Naive thymus-derived CD4-positive, alpha-beta T cell (primary cell): ENCODE measurements around the gene AKAP13. TPM values are rescaled to one million over a fixed set of nuclear protein-coding genes. Genes with fewer than 3 reads are reported as not detected.

Source experiments
- ATAC-seq: fragments of 150-1000 bp; cut with Tn5 transposase; 2 replicates; pipeline ENCODE4 v1.10.0; 2021; ENCODE audit warnings: mild to moderate bottlenecking, moderate library complexity
- CTCF ChIA-PET: fragments of 350-600 bp; sonication (Branson Sonifier 250); formaldehyde crosslinking; loops from one replicate; lab custom pipeline; 2021; ENCODE audit warnings: antibody characterized with exemption; lab: Charles Lee
- POLR2A ChIA-PET: fragments of 350-600 bp; sonication (Branson Sonifier 250); formaldehyde crosslinking; loops from one replicate; lab custom pipeline; 2021; ENCODE audit warnings: antibody characterized with exemption, inconsistent platforms; lab: Charles Lee
- DNase-seq, 9 donors: peaks; one replicate each; pipeline versions ENCODE4 v3.0.0 to v3.0.0-alpha.2; 2020 to 2022; ENCODE audit warnings: mixed read lengths in 1 of 9
- H3K27ac ChIP-seq: one replicate; pipeline ENCODE4 v1.7.0; 2013; ENCODE audit warnings: mild to moderate bottlenecking, low read depth, low read length, moderate library complexity
- H3K27me3 ChIP-seq, 2 donors: one replicate each; pipeline ENCODE4 v1.7.0; 2013; ENCODE audit warnings: low read length in 2 of 2, mild to moderate bottlenecking in 2 of 2, moderate library complexity in 2 of 2; ENCODE audit not compliant: control insufficient read depth in 2 of 2, insufficient read depth in 2 of 2
- H3K36me3 ChIP-seq, 3 experiments: 1 replicate in 2 of 3; 2 replicates in 1 of 3; pipeline ENCODE4 v1.7.0; 2013; ENCODE audit warnings: low read length in 3 of 3, mild to moderate bottlenecking in 3 of 3, moderate library complexity in 1 of 3; ENCODE audit not compliant: insufficient read depth in 3 of 3, control insufficient read depth in 2 of 3
- H3K4me1 ChIP-seq, 2 donors: one replicate each; pipeline ENCODE4 v1.7.0; 2013; ENCODE audit warnings: low read length in 2 of 2, mild to moderate bottlenecking in 2 of 2, moderate library complexity in 1 of 2; ENCODE audit not compliant: control insufficient read depth in 2 of 2, insufficient read depth in 2 of 2
- H3K4me3 ChIP-seq: 2 replicates; pipeline ENCODE4 v1.7.0; 2013; ENCODE audit warnings: mild to moderate bottlenecking, low read length
- H3K9me3 ChIP-seq, 3 experiments: 1 replicate in 2 of 3; 2 replicates in 1 of 3; pipeline ENCODE4 v1.7.0; 2013; ENCODE audit warnings: low read length in 3 of 3; ENCODE audit not compliant: control insufficient read depth in 2 of 3
- H3K27ac Mint-ChIP-seq, 9 donors: one replicate each; pipeline ENCODE4 v1.8.0; 2020 to 2022; ENCODE audit warnings: mixed read lengths in 9 of 9, mild to moderate bottlenecking in 8 of 9, moderate library complexity in 5 of 9, inconsistent platforms in 2 of 9
- H3K27me3 Mint-ChIP-seq, 5 donors: one replicate each; pipeline ENCODE4 v1.8.0; 2021 to 2022; ENCODE audit warnings: mixed read lengths in 5 of 5, mild to moderate bottlenecking in 1 of 5
- H3K36me3 Mint-ChIP-seq, 5 donors: one replicate each; pipeline ENCODE4 v1.8.0; 2020 to 2022; ENCODE audit warnings: mixed read lengths in 5 of 5, mild to moderate bottlenecking in 3 of 5, inconsistent platforms in 1 of 5
- H3K4me1 Mint-ChIP-seq, 7 donors: one replicate each; pipeline ENCODE4 v1.8.0; 2020 to 2022; ENCODE audit warnings: mixed read lengths in 7 of 7, mild to moderate bottlenecking in 3 of 7, inconsistent platforms in 1 of 7
- H3K4me3 Mint-ChIP-seq, 10 donors: one replicate each; pipeline ENCODE4 v1.8.0; 2020 to 2022; ENCODE audit warnings: mild to moderate bottlenecking in 10 of 10, mixed read lengths in 10 of 10, moderate library complexity in 6 of 10, inconsistent platforms in 2 of 10
- H3K9me3 Mint-ChIP-seq, 11 donors: one replicate each; pipeline ENCODE4 v1.8.0; 2020 to 2022; ENCODE audit warnings: mixed read lengths in 11 of 11, mild to moderate bottlenecking in 4 of 11, inconsistent platforms in 1 of 11, moderate library complexity in 1 of 11
- intact Hi-C, 2 donors: fragments of 100-400 bp; cut with micrococcal nuclease; formaldehyde crosslinking; loops; one replicate each; pipeline ENCODE4 v1.15.1; 2023
- polyA plus RNA-seq, 2 donors: library from polyadenylated mRNA; unstranded; fragments of 300-500 nt; fragmentation: Illumina TruSeq; gene quantifications; one replicate each; pipeline ENCODE4 v1.2.3, GENCODE V29; 2021
- total RNA-seq, 6 experiments: library from RNA in 5 of 6; stranded (reverse) in 5 of 6; gene quantifications; 1 replicate in 5 of 6; 2 replicates in 1 of 6; pipeline ENCODE4 v1.2.3 and lab custom pipeline; 2021 to 2026

Gene AKAP13
- total and polyA plus RNA-seq, 7 experiments from 2014 or later = 108 to 400 (median 231) TPM

- H3K4me3 Mint-ChIP-seq = peak overlapping the region in 7 of 10 donors; percentile 3 to 64 (median 47)
- ChIA-PET CTCF (no interaction called here), POLR2A (interaction anchor here (0.9 kb wide), 1 partner anchor 12 kb away, joined by 3 read pairs; no protein-coding TSS in a partner anchor)
- Histone ChIP-seq H3K4me3 (no peak overlapping the region), H3K27ac (no peak overlapping the region), H3K36me3 (no peaks in the 10 kb centered on the region), H3K27me3 (no peaks in the 10 kb centered on the region), H3K4me1 (peaks cover 5 to 33% of the 10 kb centered on the region in 2 donors), H3K9me3 (no peaks in the 10 kb centered on the region)
- peaks cover 29 to 63% (median 58%) of the 10 kb centered on the region in 7 donors for H3K4me1 Mint-ChIP-seq
- peaks cover 5 to 19% (median 16%) of the 10 kb centered on the region in 5 donors for H3K36me3 Mint-ChIP-seq
- ATAC-seq (peak; percentile 76), DNase-seq (peak in 7 of 9 donors; percentile 2 to 42 (median 19))
- H3K27ac Mint-ChIP-seq = peak overlapping the region; percentile 10 to 88 (median 70)
- intact Hi-C loops = loop anchor here in 1 of 2 donors (5.0 kb wide), 1 partner anchor 36 kb away; no protein-coding TSS in a partner anchor
- H3K9me3 Mint-ChIP-seq = peaks cover 0 to 20% (median 10%) of the 10 kb centered on the region in 11 donors
- no peaks in the 10 kb centered on the region for H3K27me3 Mint-ChIP-seq
These were observed 63.2 kb downstream of the AKAP13 start for GRCh38 chr15:85443593-85444087.

GRCh38 chr15:85444122-85444745, 63.8 kb downstream of the AKAP13 start:
- H3K9me3 ChIP-seq = no peaks in the 10 kb centered on the region
- peak overlapping the region in 3 of 10 donors; percentile 13 to 50 (median 47) for H3K4me3 Mint-ChIP-seq
- ATAC-seq (no peak), DNase-seq (no peak)
- H3K36me3 ChIP-seq = no peaks in the 10 kb centered on the region
- H3K27ac ChIP-seq = no peak overlapping the region
- ChIA-PET POLR2A (no interaction called here), CTCF (no interaction called here)
- intact Hi-C loops = loop anchor here in 1 of 2 donors (5.0 kb wide), 1 partner anchor 37 kb away; no protein-coding TSS in a partner anchor
- peaks cover 32 to 67% (median 60%) of the 10 kb centered on the region in 7 donors for H3K4me1 Mint-ChIP-seq
- H3K9me3 Mint-ChIP-seq = peaks cover 0 to 26% (median 13%) of the 10 kb centered on the region in 11 donors
- H3K27ac Mint-ChIP-seq = peak overlapping the region in 6 of 9 donors; percentile 49 to 85 (median 69)
- H3K27me3 ChIP-seq = no peaks in the 10 kb centered on the region
- peaks cover 5 to 22% (median 18%) of the 10 kb centered on the region in 5 donors for H3K36me3 Mint-ChIP-seq
- H3K4me1 ChIP-seq = peaks cover 5 to 33% of the 10 kb centered on the region in 2 donors
- H3K27me3 Mint-ChIP-seq = no peaks in the 10 kb centered on the region
- no peak overlapping the region for H3K4me3 ChIP-seq

GRCh38 chr15:85445361-85445760, 65.0 kb downstream of the AKAP13 start:
- DNase-seq (no peak), ATAC-seq (no peak)
- Mint-ChIP-seq H3K27me3 (no peaks in the 10 kb centered on the region), H3K9me3 (peaks cover 4 to 37% (median 23%) of the 10 kb centered on the region in 11 donors), H3K4me1 (peaks cover 31 to 72% (median 59%) of the 10 kb centered on the region in 7 donors), H3K36me3 (peaks cover 13 to 33% (median 28%) of the 10 kb centered on the region in 5 donors), H3K27ac (peak overlapping the region in 2 of 9 donors; percentile 7 to 84), H3K4me3 (no peak overlapping the region)
- ChIA-PET CTCF (no interaction called here), POLR2A (no interaction called here)
- Histone ChIP-seq H3K4me3 (no peak overlapping the region), H3K27me3 (no peaks in the 10 kb centered on the region), H3K4me1 (peaks cover 2 to 32% of the 10 kb centered on the region in 2 donors), H3K36me3 (no peaks in the 10 kb centered on the region), H3K9me3 (peaks cover 0 to 7% (median 0%) of the 10 kb centered on the region in 3 experiments), H3K27ac (no peak overlapping the region)
- intact Hi-C loops = no loop called here

- Mint-ChIP-seq H3K27ac (peak overlapping the region in 1 of 9 donors; percentile 10), H3K4me1 (peaks cover 19 to 83% (median 65%) of the 10 kb centered on the region in 7 donors), H3K4me3 (peak overlapping the region in 2 of 10 donors; percentile 15 to 33), H3K36me3 (peaks cover 18 to 43% (median 34%) of the 10 kb centered on the region in 5 donors), H3K9me3 (peaks cover 4 to 51% (median 32%) of the 10 kb centered on the region in 11 donors), H3K27me3 (no peaks in the 10 kb centered on the region)
- ChIA-PET POLR2A (no interaction called here), CTCF (no interaction called here)
- intact Hi-C loops = no loop called here
- H3K4me3 ChIP-seq = no peak overlapping the region
- peaks cover 0 to 18% (median 0%) of the 10 kb centered on the region in 3 experiments for H3K9me3 ChIP-seq
- H3K4me1 ChIP-seq = peaks cover 0 to 3% of the 10 kb centered on the region in 2 donors
- H3K36me3 ChIP-seq = no peaks in the 10 kb centered on the region
- H3K27ac ChIP-seq = no peak overlapping the region
- DNase-seq (no peak), ATAC-seq (no peak)
- no peaks in the 10 kb centered on the region for H3K27me3 ChIP-seq
These were observed 70.8 kb downstream of the AKAP13 start for GRCh38 chr15:85451099-85451700.

GRCh38 chr15:85452436-85452835, 72.0 kb downstream of the AKAP13 start:
- CTCF ChIA-PET = interaction anchor here (0.9 kb wide), 1 partner anchor 164 kb away, joined by 3 read pairs; no protein-coding TSS in a partner anchor

GRCh38 chr15:85453144-85453872, 72.9 kb downstream of the AKAP13 start:
- H3K4me1 Mint-ChIP-seq = peaks cover 24 to 78% (median 67%) of the 10 kb centered on the region in 7 donors
- no peaks in the 10 kb centered on the region for H3K27me3 Mint-ChIP-seq
- intact Hi-C loops = no loop called here
- Histone ChIP-seq H3K9me3 (peaks cover 0 to 18% (median 0%) of the 10 kb centered on the region in 3 experiments), H3K36me3 (no peaks in the 10 kb centered on the region), H3K4me1 (peaks cover 0 to 3% of the 10 kb centered on the region in 2 donors), H3K27me3 (no peaks in the 10 kb centered on the region), H3K4me3 (no peak overlapping the region), H3K27ac (no peak overlapping the region)
- H3K9me3 Mint-ChIP-seq = peaks cover 0 to 38% (median 27%) of the 10 kb centered on the region in 11 donors
- ChIA-PET CTCF (no interaction called here), POLR2A (no interaction called here)
- peak overlapping the region in 2 of 9 donors; percentile 58 to 63 for H3K27ac Mint-ChIP-seq
- peaks cover 16 to 35% (median 22%) of the 10 kb centered on the region in 5 donors for H3K36me3 Mint-ChIP-seq
- no peak for DNase-seq
- peak overlapping the region in 5 of 10 donors; percentile 6 to 24 (median 20) for H3K4me3 Mint-ChIP-seq
- no peak for ATAC-seq

More at GRCh38 chr15:85452436-85452835, 72.0 kb downstream of the AKAP13 start:
- POLR2A ChIA-PET = no interaction called here
- Mint-ChIP-seq H3K36me3 (peaks cover 16 to 42% (median 31%) of the 10 kb centered on the region in 5 donors), H3K4me3 (peak overlapping the region in 2 of 10 donors; percentile 24 to 39), H3K9me3 (peaks cover 3 to 47% (median 30%) of the 10 kb centered on the region in 11 donors), H3K27ac (peak overlapping the region in 3 of 9 donors; percentile 4 to 62 (median 39)), H3K4me1 (peaks cover 21 to 84% (median 68%) of the 10 kb centered on the region in 7 donors), H3K27me3 (no peaks in the 10 kb centered on the region)
- intact Hi-C loops = no loop called here
- ATAC-seq (no peak), DNase-seq (no peak)
- H3K9me3 ChIP-seq = peaks cover 0 to 18% (median 0%) of the 10 kb centered on the region in 3 experiments
- H3K27ac ChIP-seq = no peak overlapping the region
- H3K36me3 ChIP-seq = no peaks in the 10 kb centered on the region
- no peak overlapping the region for H3K4me3 ChIP-seq
- peaks cover 0 to 3% of the 10 kb centered on the region in 2 donors for H3K4me1 ChIP-seq
- no peaks in the 10 kb centered on the region for H3K27me3 ChIP-seq
